Measurements from ENCODE around the gene SLC22A5.

GRCh38 chr5:132414634-132415378 is 45.3 kb downstream of the SLC22A5 start:
- TF ChIP-seq CTCF (IDR thresholded peaks at IDR 0.05) (no peak), EZH2 (IDR thresholded peaks at IDR 0.05; ENCODE audit: borderline replicate concordance, insufficient read depth, low read depth, low read length, poor library complexity, severe bottlenecking) (no peak)
